Choroid plexus epithelial cell (primary cell): ENCODE results near the gene CTNNA2.

Experiments
- DNase-seq: peaks from one replicate; pipeline ENCODE4 v3.0.0-alpha.2; 2010; ENCODE audit warnings: low read depth
- H3K4me3 ChIP-seq: 2 replicates; pipeline ENCODE4 v1.5.1; 2011; ENCODE audit warnings: low read depth, mild to moderate bottlenecking, control low read depth, low read length, moderate library complexity
- TF ChIP-seq, protein P1 (sequence below): conservative IDR thresholded peaks from 2 replicates; pipeline ENCODE4 v1.5.1; 2011; ENCODE audit warnings: low read depth, mild to moderate bottlenecking, control low read depth, inconsistent platforms, low read length, moderate library complexity

Gene CTNNA2

GRCh38 chr2:79695248-79695647, 182.4 kb downstream of the CTNNA2 start:
- no peak overlapping the region for H3K4me3 ChIP-seq
- no peak for DNase-seq
- TF ChIP-seq, protein P1, sequence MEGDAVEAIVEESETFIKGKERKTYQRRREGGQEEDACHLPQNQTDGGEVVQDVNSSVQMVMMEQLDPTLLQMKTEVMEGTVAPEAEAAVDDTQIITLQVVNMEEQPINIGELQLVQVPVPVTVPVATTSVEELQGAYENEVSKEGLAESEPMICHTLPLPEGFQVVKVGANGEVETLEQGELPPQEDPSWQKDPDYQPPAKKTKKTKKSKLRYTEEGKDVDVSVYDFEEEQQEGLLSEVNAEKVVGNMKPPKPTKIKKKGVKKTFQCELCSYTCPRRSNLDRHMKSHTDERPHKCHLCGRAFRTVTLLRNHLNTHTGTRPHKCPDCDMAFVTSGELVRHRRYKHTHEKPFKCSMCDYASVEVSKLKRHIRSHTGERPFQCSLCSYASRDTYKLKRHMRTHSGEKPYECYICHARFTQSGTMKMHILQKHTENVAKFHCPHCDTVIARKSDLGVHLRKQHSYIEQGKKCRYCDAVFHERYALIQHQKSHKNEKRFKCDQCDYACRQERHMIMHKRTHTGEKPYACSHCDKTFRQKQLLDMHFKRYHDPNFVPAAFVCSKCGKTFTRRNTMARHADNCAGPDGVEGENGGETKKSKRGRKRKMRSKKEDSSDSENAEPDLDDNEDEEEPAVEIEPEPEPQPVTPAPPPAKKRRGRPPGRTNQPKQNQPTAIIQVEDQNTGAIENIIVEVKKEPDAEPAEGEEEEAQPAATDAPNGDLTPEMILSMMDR, result no peak

DNA sequence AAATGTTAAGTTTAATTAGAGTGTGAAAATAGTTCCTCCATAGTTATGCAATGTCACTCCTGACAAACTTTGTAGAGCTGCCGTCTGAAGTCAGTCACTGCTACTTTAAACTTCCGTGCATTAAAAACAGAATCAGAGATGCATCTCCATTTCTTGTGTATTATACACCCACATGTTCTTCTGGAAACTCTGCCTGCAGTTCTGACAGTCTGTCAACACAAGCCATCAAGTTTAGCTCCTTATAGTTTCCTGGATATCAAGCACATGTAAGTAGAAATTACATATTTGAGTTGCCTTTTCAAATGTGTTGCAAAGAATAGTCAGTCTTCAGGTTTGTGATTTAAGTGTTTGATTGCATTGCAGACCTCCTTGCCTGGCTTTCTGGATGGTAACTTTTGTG, 184.3 kb downstream of the CTNNA2 start:
- no peak for DNase-seq
- TF ChIP-seq, protein P1, result no peak
- no peak overlapping the region for H3K4me3 ChIP-seq

- TF ChIP-seq, protein P1, result no peak
- no peak for DNase-seq
- no peak overlapping the region for H3K4me3 ChIP-seq
These were observed 187.8 kb downstream of the CTNNA2 start for GRCh38 chr2:79700651-79701050.

DNA sequence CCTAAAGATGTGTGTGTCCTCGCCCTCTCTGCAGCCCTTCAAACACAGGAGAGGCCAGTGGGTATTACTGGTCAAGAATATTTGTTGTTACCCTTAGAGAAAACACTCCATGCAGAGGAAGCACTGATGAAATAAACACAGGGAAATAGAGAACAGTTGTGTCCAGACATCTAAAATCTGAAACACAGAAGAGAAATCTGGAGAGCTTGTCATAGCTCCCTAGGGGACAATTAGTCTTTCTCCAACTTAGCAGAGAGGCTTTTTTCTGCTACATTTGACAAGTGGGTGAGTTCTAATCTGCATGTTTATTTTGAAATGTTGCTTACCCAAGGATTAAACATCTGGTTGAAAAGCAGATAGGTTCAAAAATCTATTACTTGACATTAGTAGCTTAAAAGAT, 190.1 kb downstream of the CTNNA2 start:
- TF ChIP-seq, protein P1, result no peak
- no peak overlapping the region for H3K4me3 ChIP-seq
- DNase-seq, result no peak

- no peak for DNase-seq
- no peak overlapping the region for H3K4me3 ChIP-seq
- TF ChIP-seq, protein P1, result no peak
These were observed 198.2 kb downstream of the CTNNA2 start for GRCh38 chr2:79711098-79711497.

DNA sequence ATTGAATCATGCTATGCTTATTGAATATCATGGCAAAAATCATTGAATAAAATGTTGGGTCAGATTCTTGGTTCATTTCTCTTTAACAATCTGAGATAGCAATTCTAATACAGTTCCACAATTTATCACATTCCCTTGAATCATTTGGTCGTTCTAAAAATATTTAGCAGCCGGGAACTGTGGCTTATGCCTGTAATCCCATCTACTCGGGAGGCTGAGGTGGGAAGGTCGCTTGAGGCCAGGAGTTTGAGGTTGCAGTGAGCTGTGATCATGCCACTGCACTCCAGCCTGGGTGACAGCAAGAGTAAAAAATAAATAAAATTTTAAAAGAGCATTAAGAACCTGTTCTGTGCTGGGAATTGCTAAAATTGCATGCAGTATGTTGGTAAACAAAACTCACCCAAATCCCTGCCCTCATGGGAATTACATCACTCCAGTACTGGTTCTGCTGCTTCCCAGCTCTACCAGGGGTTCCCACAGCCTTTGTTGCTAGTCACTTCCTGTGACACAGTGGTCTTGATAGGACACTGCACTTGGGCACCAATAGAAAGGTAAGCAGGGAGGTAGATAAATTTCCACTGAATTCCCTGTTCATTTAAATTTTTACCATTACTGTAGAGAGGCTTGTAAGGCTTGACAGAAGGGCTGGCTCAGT, 200.4 kb downstream of the CTNNA2 start:
- no peak overlapping the region for H3K4me3 ChIP-seq
- TF ChIP-seq, protein P1, result no peak
- no peak for DNase-seq

DNA sequence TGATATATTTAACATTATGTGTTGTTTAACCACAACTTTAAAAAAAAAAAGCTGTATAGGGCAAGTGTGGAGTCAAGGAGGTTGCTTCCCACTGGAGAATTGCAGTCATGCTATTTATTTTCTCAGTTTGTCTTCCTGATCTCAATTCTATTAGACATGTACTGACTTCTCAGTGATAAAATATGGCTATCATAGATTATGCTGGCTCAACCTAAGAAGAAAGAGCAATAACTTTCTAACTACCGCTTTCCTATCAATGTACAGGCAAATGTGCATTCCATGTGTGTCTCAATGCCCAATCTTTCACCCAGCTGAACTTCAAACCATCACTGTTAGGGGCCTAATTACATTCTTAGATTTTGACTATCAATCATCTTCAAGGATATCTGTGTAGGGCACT, 201.4 kb downstream of the CTNNA2 start:
- TF ChIP-seq, protein P1, result no peak
- no peak overlapping the region for H3K4me3 ChIP-seq

More for the DNA sequence above, 201.4 kb downstream of the CTNNA2 start:
- DNase-seq, result no peak
